OCI-LY3 (cell line): ENCODE measurements around the gene PIK3CA.

ENCODE experiments used
- EZH2phosphoT487 ChIP-seq: fragments of 200-600 bp; shearing (Covaris generic); IDR thresholded peaks from 2 replicates; pipeline ENCODE4 v1.6.1; 2018; ENCODE audit warnings: antibody characterized with exemption, mixed run types, low read depth
- TF ChIP-seq, protein P1 (sequence below): fragments of 200-600, 300-600 bp; sonication (generic); IDR thresholded peaks from 2 replicates; pipeline ENCODE4 v1.5.1; 2014; ENCODE audit warnings: antibody characterized with exemption, low read length, low read depth

DNA sequence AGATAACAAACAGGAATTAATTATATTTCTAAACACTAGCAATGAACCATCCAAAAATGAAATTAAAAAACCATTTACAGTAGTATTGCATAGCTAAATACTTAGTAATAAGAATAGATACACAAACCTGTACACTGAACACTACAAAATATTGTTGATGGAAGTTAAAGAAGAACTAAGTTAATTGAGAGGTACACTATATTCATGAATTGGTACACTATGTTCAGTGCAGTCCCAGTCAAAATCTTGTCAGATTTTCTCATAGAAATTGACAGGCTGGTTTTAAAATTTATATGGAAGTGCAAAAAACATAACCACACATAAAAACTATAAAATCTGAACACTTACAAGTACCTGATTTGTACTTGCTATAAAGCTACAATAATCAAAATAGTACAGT, 24.4 kb downstream of the PIK3CA start:
- TF ChIP-seq, protein P1, sequence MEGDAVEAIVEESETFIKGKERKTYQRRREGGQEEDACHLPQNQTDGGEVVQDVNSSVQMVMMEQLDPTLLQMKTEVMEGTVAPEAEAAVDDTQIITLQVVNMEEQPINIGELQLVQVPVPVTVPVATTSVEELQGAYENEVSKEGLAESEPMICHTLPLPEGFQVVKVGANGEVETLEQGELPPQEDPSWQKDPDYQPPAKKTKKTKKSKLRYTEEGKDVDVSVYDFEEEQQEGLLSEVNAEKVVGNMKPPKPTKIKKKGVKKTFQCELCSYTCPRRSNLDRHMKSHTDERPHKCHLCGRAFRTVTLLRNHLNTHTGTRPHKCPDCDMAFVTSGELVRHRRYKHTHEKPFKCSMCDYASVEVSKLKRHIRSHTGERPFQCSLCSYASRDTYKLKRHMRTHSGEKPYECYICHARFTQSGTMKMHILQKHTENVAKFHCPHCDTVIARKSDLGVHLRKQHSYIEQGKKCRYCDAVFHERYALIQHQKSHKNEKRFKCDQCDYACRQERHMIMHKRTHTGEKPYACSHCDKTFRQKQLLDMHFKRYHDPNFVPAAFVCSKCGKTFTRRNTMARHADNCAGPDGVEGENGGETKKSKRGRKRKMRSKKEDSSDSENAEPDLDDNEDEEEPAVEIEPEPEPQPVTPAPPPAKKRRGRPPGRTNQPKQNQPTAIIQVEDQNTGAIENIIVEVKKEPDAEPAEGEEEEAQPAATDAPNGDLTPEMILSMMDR, result no peak
- TF ChIP-seq EZH2phosphoT487, result no peak
